ENCODE results near the gene MAP3K5. TPM values are rescaled to one million over a fixed set of nuclear protein-coding genes. Genes with fewer than 3 reads are reported as not detected.

The MAP3K5 gene
- total and polyA plus RNA-seq, 9 of the 15 experiments (the other 6 are each of a cell fraction or from before 2014, with no cell fraction given): 2.2 to 13.0 (median 9.9) TPM

GRCh38 chr6:136784910-136785746 is 7.1 kb downstream of the MAP3K5 start (continued):
- TF ChIP-seq CREB3 (tag; conservative IDR thresholded peaks at IDR 0.05; ENCODE audit: low read depth) (0 out of 2 replicates have a peak, but pooled peaks have one; percentile 28), ZBTB12 (CRISPR knock-in tag; IDR thresholded peaks at IDR 0.05) (peak; percentile 54; the same call in 1 of the 2 replicates), BRF2 (IDR thresholded peaks at IDR 0.05; ENCODE audit: borderline replicate concordance, insufficient read depth, insufficient read length) (no peak), CXXC5 (CRISPR knock-in tag; IDR thresholded peaks at IDR 0.05) (peak; percentile 52), HMBOX1 (IDR thresholded peaks at IDR 0.05) (peak; percentile 58; the same call in 1 of the 2 replicates), ZBTB17 (CRISPR knock-in tag; IDR thresholded peaks at IDR 0.05) (peak; percentile 81), REST (IDR thresholded peaks at IDR 0.05; ENCODE audit: borderline replicate concordance) (no peak), REST (CRISPR knock-in tag; IDR thresholded peaks at IDR 0.05; ENCODE audit: low read depth) (0 out of 2 replicates have a peak, but pooled peaks have one; percentile 49), CREB1 (IDR thresholded peaks at IDR 0.05) (no peak), CREB1 (CRISPR knock-in tag; IDR thresholded peaks at IDR 0.05) (no peak)
- TF ChIP-seq, protein P1, sequence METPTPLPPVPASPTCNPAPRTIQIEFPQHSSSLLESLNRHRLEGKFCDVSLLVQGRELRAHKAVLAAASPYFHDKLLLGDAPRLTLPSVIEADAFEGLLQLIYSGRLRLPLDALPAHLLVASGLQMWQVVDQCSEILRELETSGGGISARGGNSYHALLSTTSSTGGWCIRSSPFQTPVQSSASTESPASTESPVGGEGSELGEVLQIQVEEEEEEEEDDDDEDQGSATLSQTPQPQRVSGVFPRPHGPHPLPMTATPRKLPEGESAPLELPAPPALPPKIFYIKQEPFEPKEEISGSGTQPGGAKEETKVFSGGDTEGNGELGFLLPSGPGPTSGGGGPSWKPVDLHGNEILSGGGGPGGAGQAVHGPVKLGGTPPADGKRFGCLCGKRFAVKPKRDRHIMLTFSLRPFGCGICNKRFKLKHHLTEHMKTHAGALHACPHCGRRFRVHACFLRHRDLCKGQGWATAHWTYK (CRISPR knock-in tag; IDR thresholded peaks at IDR 0.05): peak; percentile 65; the same call in 1 of the 2 replicates
